ENCODE measurements around the gene PSMC3. TPM values are rescaled to one million over a fixed set of nuclear protein-coding genes. Genes with fewer than 3 reads are reported as not detected.

The PSMC3 gene
- total and polyA plus RNA-seq, 2 of the 13 experiments (the other 11 are each of a cell fraction or from before 2014, with no cell fraction given), result 75.8 to 214 TPM

GRCh38 chr11:47442514-47442913, 16.3 kb upstream of the PSMC3 start (continued):
- TF ChIP-seq PLSCR1 (CRISPR knock-in tag; IDR thresholded peaks at IDR 0.05; ENCODE audit: borderline replicate concordance), result no peak

- ATAC-seq (no peak), FAIRE-seq (no peak), DNase-seq (ENCODE audit: low spot score) (no peak)
- intact Hi-C loops (cut with micrococcal nuclease; ENCODE audit: unreplicated experiment), result no loop called here
- H3K27ac ChIP-seq (ENCODE audit: extremely low read length, insufficient read depth, low read length), result no peak overlapping the region
- in situ Hi-C loops (cut with HindIII; ENCODE audit: extremely low pct_ligation_motif_present, low pct_unique_long_range_greater_than_20kb), result no loop called here
- no peak overlapping the region for H3K9ac ChIP-seq (ENCODE audit: insufficient read depth, low read depth, low read length)
- no peaks in the 10 kb centered on the region for H3K9me3 ChIP-seq (ENCODE audit: low read length)
- no peaks in the 10 kb centered on the region for H4K20me1 ChIP-seq (ENCODE audit: insufficient read depth, low read length)
- H3K4me1 ChIP-seq (ENCODE audit: insufficient read depth, low read length), result peaks cover 56% of the 10 kb centered on the region
- ChIA-PET POLR2A (interaction anchor here (1.3 kb wide), 1 partner anchor 15 kb away, joined by 4 read pairs; the partner anchor contains the start of gene PSMC3), CTCF (ENCODE audit: low intra/inter-chr PET ratio, low total read pairs) (no interaction called here)
- no peak overlapping the region for H3K4me2 ChIP-seq (ENCODE audit: low read depth, low read length)
- no peak overlapping the region for H3K4me3 ChIP-seq (replicated peaks in 1 of 3; ENCODE audit: insufficient read depth in 1 of 3, low read depth in 2 of 3, low read length in 3 of 3)
- WGBS (ENCODE audit: low lambda C conversion rate), result 95% methylated on average over 8 of the region's 12 CpGs
- TF ChIP-seq AGO2 (optimal IDR thresholded peaks at IDR 0.05; ENCODE audit: low read depth, low read length) (peak; percentile 60), ZNF354B (CRISPR knock-in tag; IDR thresholded peaks at IDR 0.05) (no peak)
- no peak overlapping the region for H2AFZ ChIP-seq (ENCODE audit: low read length)
- H3K27me3 ChIP-seq (ENCODE audit: control insufficient read depth in 1 of 2, insufficient read depth in 2 of 2, low read length in 2 of 2), result no peaks in the 10 kb centered on the region; a peak in 1 of 5 replicates
- H3K36me3 ChIP-seq (replicated peaks in 1 of 2; ENCODE audit: control insufficient read depth in 1 of 2, insufficient read depth in 2 of 2, low read length in 2 of 2), result no peaks in the 10 kb centered on the region; a peak in 1 of 5 replicates
- no peaks in the 10 kb centered on the region for H3K79me2 ChIP-seq (ENCODE audit: insufficient read depth, low read length)
- BruUV-seq (replicated peaks), result no TSS peak
Observed at GRCh38 chr11:47441421-47441820, 15.2 kb upstream of the PSMC3 start.

DNA sequence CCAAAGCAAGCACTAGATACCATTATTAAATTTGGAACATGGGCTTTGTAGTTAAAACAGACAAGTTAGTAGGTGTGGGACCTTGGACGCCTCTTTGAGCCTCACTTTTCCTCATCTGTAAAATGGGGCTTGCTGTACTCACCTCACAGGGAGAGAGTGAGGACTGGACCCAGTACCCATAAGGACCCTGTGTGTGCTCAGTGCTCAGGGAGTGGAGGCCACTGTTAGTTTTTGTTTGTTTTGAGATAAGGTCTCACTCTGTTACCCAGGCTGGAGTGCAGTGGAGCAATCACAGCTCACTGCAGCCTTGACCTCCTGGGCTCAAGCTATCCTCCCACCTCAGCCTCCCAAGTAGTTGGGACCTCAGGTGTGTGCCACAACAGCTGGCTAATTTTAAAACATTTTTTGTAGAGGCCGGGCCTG, 13.8 kb upstream of the PSMC3 start:
- WGBS (ENCODE audit: low lambda C conversion rate), result 81% methylated on average over 2 of the region's 2 CpGs
- no peak overlapping the region for H3K4me3 ChIP-seq (replicated peaks in 1 of 3; ENCODE audit: insufficient read depth in 1 of 3, low read depth in 2 of 3, low read length in 3 of 3)
- H3K4me1 ChIP-seq (ENCODE audit: insufficient read depth, low read length), result peaks cover 69% of the 10 kb centered on the region
- no peaks in the 10 kb centered on the region for H3K79me2 ChIP-seq (ENCODE audit: insufficient read depth, low read length)
- no peak overlapping the region for H3K27ac ChIP-seq (ENCODE audit: extremely low read length, insufficient read depth, low read length)
- no peak overlapping the region for H2AFZ ChIP-seq (ENCODE audit: low read length)
- intact Hi-C loops (cut with micrococcal nuclease; ENCODE audit: unreplicated experiment) (no loop called here), in situ Hi-C loops (cut with HindIII; ENCODE audit: extremely low pct_ligation_motif_present, low pct_unique_long_range_greater_than_20kb) (no loop called here)
- no TSS peak for BruUV-seq (replicated peaks)
- H3K9ac ChIP-seq (ENCODE audit: insufficient read depth, low read depth, low read length), result no peak overlapping the region
- ATAC-seq (0 out of 3 replicates have a peak, but pooled peaks have one; percentile 4), DNase-seq (ENCODE audit: low spot score) (peak; percentile 74), FAIRE-seq (peak; percentile 26)
- ChIA-PET CTCF (ENCODE audit: low intra/inter-chr PET ratio, low total read pairs) (no interaction called here), POLR2A (interaction anchor here (0.7 to 1.3 kb wide), 2 partner anchors 13 to 15 kb away, joined by 4 read pairs; partner anchors contain the start of gene PSMC3)
- no peaks in the 10 kb centered on the region for H3K9me3 ChIP-seq (ENCODE audit: low read length)
- no peaks in the 10 kb centered on the region; a peak in 1 of 5 replicates for H3K27me3 ChIP-seq (ENCODE audit: control insufficient read depth in 1 of 2, insufficient read depth in 2 of 2, low read length in 2 of 2)
- no peaks in the 10 kb centered on the region for H4K20me1 ChIP-seq (ENCODE audit: insufficient read depth, low read length)
- H3K4me2 ChIP-seq (ENCODE audit: low read depth, low read length), result no peak overlapping the region
- H3K36me3 ChIP-seq (replicated peaks in 1 of 2; ENCODE audit: control insufficient read depth in 1 of 2, insufficient read depth in 2 of 2, low read length in 2 of 2), result no peaks in the 10 kb centered on the region; a peak in 1 of 5 replicates
- TF ChIP-seq, protein P1, sequence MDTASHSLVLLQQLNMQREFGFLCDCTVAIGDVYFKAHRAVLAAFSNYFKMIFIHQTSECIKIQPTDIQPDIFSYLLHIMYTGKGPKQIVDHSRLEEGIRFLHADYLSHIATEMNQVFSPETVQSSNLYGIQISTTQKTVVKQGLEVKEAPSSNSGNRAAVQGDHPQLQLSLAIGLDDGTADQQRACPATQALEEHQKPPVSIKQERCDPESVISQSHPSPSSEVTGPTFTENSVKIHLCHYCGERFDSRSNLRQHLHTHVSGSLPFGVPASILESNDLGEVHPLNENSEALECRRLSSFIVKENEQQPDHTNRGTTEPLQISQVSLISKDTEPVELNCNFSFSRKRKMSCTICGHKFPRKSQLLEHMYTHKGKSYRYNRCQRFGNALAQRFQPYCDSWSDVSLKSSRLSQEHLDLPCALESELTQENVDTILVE (CRISPR knock-in tag; IDR thresholded peaks at IDR 0.05), result no peak
- TF ChIP-seq ZNF83 (CRISPR knock-in tag; IDR thresholded peaks at IDR 0.05; ENCODE audit: borderline replicate concordance) (no peak), ZNF724P (CRISPR knock-in tag; IDR thresholded peaks at IDR 0.05; ENCODE audit: borderline replicate concordance) (no peak), ZMYM4 (CRISPR knock-in tag; IDR thresholded peaks at IDR 0.05) (peak; percentile 68)
- TF ChIP-seq, protein P2, sequence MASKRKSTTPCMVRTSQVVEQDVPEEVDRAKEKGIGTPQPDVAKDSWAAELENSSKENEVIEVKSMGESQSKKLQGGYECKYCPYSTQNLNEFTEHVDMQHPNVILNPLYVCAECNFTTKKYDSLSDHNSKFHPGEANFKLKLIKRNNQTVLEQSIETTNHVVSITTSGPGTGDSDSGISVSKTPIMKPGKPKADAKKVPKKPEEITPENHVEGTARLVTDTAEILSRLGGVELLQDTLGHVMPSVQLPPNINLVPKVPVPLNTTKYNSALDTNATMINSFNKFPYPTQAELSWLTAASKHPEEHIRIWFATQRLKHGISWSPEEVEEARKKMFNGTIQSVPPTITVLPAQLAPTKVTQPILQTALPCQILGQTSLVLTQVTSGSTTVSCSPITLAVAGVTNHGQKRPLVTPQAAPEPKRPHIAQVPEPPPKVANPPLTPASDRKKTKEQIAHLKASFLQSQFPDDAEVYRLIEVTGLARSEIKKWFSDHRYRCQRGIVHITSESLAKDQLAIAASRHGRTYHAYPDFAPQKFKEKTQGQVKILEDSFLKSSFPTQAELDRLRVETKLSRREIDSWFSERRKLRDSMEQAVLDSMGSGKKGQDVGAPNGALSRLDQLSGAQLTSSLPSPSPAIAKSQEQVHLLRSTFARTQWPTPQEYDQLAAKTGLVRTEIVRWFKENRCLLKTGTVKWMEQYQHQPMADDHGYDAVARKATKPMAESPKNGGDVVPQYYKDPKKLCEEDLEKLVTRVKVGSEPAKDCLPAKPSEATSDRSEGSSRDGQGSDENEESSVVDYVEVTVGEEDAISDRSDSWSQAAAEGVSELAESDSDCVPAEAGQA (IDR thresholded peaks at IDR 0.05; ENCODE audit: low read depth), result no peak
- TF ChIP-seq, protein P2 (CRISPR knock-in tag; IDR thresholded peaks at IDR 0.05; ENCODE audit: borderline replicate concordance), result no peak
